Activated CD8-positive, alpha-beta memory T cell treated with anti-CD3 and anti-CD28 coated beads, Interleukin-2, amount 50 U/mL, for 1 hour (primary cell): ENCODE data around the gene STAG2.
"Not testable (repeated sequence)": the region's sequence is repeated elsewhere in the genome, so short reads cannot be mapped to it uniquely, and the experiment has no call there.

ENCODE experiments used
- DNase-seq: peaks from one replicate; pipeline ENCODE4 v3.0.0-alpha.2; 2020; ENCODE audit errors: extremely low read depth

Gene STAG2

DNA sequence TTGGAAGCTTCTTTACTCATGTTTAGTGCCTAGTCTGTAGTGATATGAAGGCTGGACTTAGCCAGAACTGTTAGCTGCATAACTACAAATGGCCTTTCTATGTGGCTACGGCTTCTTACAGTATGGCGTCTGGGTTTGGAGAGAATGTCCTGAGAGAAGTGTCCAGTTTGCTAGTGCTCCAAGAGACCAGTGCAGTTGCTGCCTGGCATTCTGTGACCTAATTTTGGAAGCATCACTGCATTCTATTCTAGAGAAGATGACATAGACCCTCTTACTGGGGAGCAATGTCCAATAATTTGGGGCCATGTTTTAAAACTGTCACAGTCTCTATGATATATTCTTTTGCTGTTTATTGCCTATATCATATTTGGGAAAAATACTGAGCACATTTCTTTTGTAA, 74.2 kb downstream of the STAG2 start:
- DNase-seq, result no peak

DNA sequence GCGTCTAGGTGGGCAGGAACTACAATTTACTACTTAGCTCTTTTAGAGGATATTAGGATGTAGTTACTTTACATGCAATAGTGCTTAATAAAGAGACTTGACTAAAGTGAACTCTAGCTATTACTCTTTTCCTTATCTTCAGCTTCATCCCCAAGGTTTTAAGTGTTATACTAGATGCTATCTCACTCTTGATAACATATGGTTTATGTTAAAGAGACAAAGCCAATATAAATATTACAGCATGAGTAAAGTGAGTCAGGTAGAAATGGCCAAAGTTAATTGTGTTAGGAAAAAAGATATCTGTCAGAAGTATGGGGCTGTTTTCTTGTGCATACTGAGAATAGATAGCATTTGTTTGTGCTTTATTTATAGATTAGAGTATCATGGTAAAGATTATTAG, 80.5 kb downstream of the STAG2 start:
- DNase-seq, result no peak

DNA sequence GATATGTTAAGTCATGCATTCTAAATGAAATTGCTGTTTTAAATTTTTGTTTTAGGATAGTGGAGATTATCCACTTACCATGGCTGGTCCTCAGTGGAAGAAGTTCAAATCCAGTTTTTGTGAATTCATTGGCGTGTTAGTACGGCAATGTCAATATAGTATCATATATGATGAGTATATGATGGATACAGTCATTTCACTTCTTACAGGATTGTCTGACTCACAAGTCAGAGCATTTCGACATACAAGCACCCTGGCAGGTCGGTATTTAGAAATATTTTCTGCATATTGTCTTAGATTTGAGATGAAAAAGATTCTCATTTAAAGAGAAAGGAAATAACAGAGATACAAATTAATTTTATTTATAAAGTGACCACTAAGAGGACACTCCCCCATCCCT, 83.6 kb downstream of the STAG2 start:
- no peak for DNase-seq

DNA sequence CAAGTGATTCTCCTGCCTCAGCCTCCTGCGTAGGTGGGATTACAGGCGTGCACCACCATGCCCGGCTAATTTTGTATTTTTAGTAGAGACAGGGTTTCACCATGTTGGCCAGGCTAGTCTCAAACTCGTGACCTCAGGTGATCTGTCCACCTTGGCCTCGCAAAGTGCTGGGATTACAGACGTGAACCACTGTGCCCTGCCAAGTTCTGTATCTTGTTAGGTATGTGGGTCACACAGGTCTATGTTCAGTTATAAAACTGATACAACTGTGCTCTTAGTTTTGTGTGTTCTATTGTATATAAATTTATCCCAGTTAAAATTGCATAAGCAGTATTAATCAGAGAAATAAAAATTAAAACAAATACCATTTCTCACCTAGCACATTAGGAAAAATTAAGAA, 122.9 kb downstream of the STAG2 start:
- DNase-seq, result not testable (repeated sequence)

DNA sequence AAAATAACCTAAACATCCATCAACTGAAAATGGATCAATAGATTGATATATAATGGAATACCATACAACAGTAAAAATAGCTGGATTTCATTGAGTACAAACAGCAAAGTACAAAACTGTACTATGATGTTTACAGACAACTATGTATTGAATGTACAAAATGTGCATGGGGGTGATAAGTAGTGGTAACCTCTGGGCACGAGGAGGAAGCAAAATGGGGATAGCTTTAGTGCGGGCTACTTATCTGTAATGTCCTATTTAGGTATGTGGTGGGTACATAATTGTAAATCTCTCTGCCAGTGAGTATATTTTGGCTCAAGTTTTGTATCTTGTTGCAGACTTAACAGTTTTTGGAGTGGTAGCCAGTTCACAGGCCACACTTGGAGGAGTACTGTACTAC, 123.6 kb downstream of the STAG2 start:
- no peak for DNase-seq

DNA sequence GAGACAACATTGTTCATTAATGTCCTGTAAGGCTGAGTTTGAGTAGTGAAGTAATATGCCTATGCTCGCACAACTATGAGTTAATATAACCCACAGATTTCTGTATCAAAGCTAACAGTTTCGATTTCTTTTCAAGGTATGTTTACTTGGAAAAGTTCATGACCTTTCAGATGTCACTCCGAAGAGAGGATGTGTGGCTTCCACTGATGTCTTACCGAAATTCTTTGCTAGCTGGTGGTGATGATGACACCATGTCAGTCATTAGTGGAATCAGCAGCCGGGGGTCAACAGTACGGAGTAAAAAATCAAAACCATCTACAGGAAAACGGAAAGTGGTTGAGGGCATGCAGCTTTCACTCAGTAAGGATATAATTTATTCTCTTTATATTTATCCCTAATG, 124.9 kb downstream of the STAG2 start:
- DNase-seq, result no peak

DNA sequence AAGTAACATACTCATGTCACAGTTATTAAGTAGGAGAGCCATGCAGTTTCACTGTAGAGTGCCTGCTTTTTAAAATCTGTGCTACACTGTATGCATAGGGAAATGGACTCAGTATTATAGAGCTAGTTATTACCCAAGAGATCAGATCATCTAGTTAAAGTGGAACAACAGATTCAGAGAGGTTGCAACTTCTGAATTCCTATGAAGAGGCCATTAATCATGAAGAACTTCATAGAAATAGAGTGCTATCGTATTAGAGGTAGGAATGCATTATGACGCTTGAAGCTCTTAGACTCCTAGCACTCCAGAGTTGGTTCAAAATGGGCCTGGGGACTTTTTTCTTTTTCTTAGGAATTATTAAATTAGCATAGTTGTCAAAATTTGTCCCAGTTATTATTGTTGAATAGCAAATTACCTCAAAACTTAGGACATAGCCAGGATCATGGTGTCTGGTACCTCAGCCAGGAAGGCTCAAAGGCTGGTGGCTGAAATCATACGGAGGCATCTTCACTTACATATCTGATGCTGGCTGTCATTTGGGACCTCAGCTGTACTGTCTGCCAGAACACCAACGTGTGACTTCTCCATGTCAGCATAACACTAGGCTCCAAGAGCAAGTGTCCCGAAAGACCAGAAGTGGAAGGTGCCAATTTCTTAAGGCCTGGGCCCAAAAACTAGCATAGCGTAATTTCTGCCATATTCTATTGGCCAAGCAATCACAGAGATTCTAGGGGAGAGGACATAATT, 125.7 kb downstream of the STAG2 start:
- DNase-seq, result no peak

DNA sequence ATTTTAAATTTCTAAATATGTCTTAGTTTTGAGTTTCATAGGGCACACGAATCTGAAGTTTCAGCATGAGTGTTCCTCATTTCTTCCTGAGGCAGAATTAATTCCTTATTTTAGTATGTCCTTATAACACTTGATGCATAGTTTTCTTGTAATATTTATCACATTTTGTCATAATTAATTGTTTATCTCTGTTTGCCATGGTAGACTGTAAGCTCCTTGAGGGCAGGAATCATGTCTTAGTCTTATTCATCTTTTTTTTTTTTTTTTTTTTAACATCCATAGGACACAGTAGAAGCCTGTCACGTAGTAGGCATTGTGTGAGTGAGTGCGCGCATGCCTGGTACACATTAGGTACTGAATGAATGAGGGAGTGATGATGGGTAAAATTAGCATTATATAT, 131.7 kb downstream of the STAG2 start:
- DNase-seq, result no peak

DNA sequence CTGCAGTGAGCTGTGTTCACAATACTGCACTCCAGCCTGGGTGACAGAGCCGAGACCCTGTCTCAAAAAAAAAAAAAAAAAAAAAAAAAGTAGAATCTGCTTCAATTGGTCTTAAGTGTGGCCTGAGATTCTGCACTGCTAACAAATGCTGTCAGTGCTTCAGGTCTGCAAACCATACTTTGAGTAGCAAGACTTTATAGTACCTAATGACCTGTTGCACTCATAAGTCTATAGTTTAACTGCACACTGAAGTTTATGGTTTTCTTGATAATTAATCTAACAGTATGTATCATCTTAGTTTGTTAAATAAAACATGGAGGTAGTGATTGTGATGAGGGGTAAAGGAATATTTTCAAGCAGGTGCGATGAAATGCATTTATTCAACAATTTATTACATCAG, 135.6 kb downstream of the STAG2 start:
- DNase-seq, result no peak

DNA sequence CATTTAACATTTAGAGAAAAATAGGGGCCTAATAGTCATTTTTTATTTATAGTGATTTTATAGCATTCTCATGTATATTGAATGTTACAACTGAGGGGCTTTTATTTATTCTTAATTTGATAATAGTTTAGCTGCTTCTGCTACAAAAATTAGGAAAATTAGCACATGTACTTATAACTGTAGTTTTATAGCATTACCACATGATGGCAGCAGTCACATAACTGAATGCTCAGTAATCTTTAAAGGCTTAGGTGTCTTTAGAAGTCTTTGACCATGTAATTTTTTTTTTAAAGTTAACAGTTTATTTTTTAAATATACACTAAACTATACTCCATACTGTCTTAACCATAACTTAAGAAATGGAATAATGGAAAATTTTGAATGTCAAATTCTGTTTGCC, 136.6 kb downstream of the STAG2 start:
- no peak for DNase-seq

DNA sequence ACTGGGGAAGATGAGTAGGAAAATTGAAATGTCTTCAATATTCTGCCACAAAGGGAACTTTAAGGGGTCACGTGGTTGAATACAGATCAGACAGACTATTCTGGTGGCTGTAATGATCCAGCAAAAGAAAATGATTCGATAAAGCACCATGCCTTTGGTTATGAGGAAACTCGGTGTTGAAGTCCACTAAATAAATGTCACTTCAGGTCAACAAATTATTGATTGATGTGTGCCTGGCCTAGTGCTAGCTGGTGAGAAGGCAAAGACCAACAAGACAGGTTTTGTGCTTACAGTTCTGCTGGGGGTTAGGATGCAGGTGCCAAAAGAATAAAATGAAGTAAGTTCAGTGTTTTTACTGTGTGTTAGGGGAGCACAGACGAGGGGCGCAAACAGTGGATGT, 142.5 kb downstream of the STAG2 start:
- no peak for DNase-seq

DNA sequence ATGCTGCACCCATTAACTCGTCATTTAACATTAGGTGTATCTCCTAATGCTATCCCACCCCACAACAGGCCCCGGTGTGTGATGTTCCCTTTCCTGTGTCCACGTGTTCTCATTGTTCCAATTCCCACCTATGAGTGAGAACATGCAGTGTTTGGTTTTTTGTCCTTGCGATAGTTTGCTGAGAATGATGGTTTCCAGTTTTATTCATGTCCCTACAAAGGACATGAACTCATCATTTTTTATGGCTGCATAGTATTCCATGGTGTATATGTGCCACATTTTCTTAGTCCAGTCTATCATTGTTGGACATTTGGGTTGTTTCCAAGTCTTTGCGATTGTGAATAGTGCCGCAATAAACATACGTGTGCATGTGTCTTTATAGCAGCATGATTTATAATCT, 143.0 kb downstream of the STAG2 start:
- not testable (repeated sequence) for DNase-seq

DNA sequence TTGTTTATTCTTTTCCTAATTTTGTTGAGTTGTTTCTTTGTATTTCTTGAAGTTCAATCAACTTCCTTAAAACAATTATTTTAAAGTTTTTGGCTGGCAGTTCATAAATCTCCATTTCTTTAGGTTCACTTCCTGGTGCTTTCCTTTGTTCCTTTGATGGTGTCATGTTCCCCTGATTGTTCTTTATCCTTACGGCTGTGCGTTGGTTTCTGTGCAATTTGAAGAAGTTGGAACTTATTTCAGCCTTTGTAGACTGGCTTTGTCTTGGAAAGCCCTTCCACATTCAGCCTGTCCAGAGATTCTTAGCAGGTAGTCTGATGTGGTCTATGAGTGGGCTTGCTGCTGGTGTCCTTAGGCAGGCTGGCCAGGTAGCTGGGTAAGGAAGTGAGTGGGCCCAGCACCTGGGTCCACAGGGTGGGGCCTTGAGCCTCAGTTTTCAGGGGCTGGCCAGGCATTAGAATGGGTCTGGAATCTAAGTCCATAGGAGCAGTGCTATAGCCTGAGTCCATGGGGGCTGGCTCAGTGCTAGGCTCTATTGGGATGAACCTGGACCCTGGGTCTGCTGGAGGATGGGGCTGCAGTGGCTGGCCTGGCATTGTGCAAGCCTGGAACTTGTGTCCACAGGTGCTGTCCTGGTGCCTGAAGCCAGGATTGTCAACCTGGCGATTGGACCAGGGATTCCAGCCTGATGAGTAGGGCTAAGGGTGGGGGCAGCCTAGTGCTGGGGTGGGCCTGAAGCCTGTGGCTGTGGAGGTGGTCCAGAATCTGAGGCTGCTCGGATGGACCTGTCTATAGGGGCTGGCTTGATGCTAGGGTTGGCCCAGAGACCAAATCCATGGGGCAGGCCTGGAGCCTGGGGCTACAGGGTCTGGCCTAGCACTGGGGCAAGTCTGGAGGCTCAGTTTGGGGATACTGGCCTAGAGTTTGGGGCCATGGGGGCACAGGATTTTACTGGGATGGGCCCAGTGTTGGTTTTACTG, 152.4 kb downstream of the STAG2 start:
- DNase-seq, result no peak

DNA sequence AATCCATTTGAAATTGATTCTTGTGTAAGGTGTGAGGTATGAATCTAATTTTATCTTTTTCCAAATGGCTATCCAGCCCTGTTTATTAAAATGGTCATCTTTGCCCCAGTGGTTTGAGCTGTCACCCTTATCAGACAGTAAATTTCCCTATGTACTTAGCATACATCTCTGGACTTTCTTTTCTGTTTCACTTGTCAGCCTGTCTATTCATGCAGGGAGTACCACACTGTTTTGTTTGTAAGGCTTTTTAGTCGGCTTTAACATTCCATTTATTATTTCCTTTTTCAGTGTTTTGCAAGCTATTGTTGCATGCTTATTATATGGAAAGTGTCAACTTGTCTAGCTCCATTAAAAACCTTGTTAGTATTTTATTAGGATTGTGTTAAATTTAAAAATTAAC, 155.8 kb downstream of the STAG2 start:
- DNase-seq, result no peak

DNA sequence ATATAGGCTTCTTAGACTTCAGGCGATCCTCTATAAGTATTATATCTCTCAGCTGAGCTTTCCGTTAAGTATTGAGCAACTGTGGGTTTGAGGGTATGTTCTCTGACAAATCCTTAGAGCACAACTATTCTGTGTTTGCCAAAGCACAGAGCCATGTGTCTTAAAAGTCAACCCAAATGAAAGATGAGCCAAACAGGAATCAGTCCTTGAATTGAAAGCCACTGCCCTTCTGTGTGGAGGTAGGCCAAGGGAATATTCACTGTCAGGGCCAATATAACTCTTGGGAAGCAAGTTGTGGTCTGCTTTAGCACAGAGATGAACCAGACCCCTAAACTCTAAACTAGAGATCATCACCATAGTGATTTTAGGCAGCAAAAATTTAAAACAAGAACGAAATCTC, 164.0 kb downstream of the STAG2 start:
- no peak for DNase-seq

DNA sequence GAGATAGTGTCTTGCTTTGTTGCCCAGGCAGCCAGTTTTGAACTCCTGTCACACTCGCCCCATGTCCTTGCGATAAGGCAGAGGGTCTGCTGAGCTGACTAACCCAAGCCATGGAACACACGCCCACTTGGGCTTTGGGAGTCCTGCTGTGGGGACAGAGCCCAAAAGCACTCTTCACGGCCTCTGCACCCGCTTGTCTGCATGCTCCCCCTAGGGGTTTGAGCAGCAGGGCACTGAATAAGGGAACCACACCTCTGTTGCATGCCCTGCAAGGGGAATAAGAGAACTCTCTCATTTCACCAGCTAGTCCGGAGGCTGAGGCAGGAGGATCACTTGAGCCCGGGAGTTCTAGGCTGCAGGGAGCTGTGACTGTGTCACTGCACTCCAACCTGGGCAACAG, 166.0 kb downstream of the STAG2 start:
- DNase-seq, result no peak

DNA sequence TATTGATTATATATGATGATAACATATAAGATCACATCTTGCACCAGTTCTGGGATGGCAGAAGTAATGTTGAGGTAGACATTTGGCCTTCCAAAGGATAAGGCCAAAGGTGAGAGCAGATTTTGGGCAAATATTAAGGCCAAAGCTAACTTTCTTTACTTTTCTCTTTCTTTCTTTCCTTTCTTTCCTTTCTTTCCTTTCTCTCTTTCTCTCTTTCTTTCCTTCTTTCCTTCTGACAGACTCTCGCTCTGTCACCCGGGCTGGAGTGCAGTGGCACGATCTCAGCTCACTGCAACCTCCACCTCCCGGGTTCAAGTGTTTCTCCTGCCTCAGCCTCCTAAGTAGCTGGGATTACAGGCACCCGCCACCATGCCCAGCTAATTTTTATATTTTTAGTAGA, 170.9 kb downstream of the STAG2 start:
- not testable (repeated sequence) for DNase-seq

DNA sequence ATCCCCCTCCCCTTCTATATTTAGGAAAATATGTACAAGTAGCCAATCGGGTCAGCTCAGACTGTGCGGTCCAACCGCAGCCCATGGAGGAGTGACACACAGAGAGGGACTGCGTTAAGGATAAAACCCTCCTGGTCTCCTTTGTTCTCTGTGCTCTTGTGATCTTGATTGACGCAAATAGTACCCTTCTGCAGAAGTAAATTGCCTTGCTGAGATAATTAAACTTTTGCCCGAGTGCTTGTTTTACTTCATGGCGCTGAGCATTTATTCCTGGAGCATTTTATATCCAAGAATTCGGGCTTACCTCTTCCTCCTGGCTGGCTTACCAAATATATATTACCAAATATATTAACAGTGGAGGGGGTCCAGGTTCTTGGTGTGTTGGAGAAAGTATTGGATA, 184.2 kb downstream of the STAG2 start:
- no peak for DNase-seq

DNA sequence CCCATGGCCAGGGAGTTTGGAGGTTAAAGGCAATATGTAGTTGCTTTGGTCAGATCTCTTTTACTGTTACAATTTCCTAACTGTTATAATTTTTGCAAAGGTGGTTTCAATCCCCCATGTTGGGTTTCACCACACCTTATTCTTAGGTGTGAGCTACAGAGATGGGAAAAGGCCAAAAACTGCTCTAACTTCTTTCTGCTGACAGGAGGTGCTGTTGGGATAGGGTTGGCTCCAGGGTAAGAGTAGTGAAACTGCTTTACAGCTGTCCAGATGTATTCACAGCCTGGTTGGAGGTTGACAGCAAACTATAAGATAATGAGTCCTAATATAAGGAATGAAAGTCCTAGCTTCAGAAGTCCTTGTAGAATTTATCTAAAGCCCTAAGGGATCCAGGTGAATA, 189.7 kb downstream of the STAG2 start:
- DNase-seq, result no peak
